GM23338 (cell line): ENCODE measurements around the gene DGCR8. TPM values are rescaled to one million over a fixed set of nuclear protein-coding genes. Genes with fewer than 3 reads are reported as not detected.

Experiments used
- ATAC-seq: fragments of 200-7000 bp; cut with Tn5 transposase; 3 replicates; pipeline ENCODE4 v1.9.1; 2020
- DNase-seq: peaks from one replicate; pipeline ENCODE4 v3.0.0-alpha.2; 2015; ENCODE audit warnings: low spot score
- H2AFZ ChIP-seq: fragments of 200-600 bp; sonication (generic); 2 replicates; pipeline ENCODE4 v1.8.0; 2016; ENCODE audit warnings: antibody characterized with exemption, mild to moderate bottlenecking, moderate library complexity
- H3F3A ChIP-seq: fragments of 200-600 bp; sonication (generic); replicated peaks from 2 replicates; pipeline ENCODE4 v1.8.0; 2017; ENCODE audit warnings: antibody characterized with exemption, mixed run types, low read depth
- H3K27ac ChIP-seq: fragments of 200-600 bp; sonication (generic); 2 replicates; pipeline ENCODE4 v1.6.1; 2016; ENCODE audit warnings: low read depth
- H3K27me3 ChIP-seq: fragments of 200-600 bp; sonication (generic); 2 replicates; pipeline ENCODE4 v1.8.0; 2016; ENCODE audit warnings: mild to moderate bottlenecking, mixed run types, moderate library complexity; ENCODE audit not compliant: insufficient read depth
- H3K36me3 ChIP-seq: fragments of 200-600 bp; sonication (generic); 2 replicates; pipeline ENCODE4 v1.8.0; 2016; ENCODE audit warnings: mild to moderate bottlenecking; ENCODE audit not compliant: insufficient read depth
- H3K4me1 ChIP-seq: fragments of 200-600 bp; sonication (generic); 2 replicates; pipeline ENCODE4 v1.8.0; 2016; ENCODE audit warnings: mild to moderate bottlenecking, moderate library complexity; ENCODE audit not compliant: insufficient read depth
- H3K4me2 ChIP-seq: fragments of 200-600 bp; sonication (generic); 2 replicates; pipeline ENCODE4 v1.7.1; 2017; ENCODE audit warnings: mixed run types
- H3K4me3 ChIP-seq: fragments of 200-600 bp; sonication (generic); 2 replicates; pipeline ENCODE4 v1.6.1; 2016; ENCODE audit warnings: mixed run types
- H3K79me2 ChIP-seq: fragments of 200-600 bp; sonication (generic); replicated peaks from 2 replicates; pipeline ENCODE4 v1.8.0; 2017; ENCODE audit warnings: mild to moderate bottlenecking; ENCODE audit not compliant: insufficient read depth
- H3K9me2 ChIP-seq: fragments of 200-600 bp; sonication (generic); 2 replicates; pipeline ENCODE4 v1.8.0; 2017; ENCODE audit not compliant: insufficient read depth
- H4K20me1 ChIP-seq: fragments of 200-600 bp; sonication (generic); replicated peaks from 2 replicates; pipeline ENCODE4 v1.8.0; 2017; ENCODE audit warnings: mild to moderate bottlenecking; ENCODE audit not compliant: insufficient read depth
- H3K27ac Mint-ChIP-seq: 2 replicates; pipeline ENCODE4 v1.8.0; 2020; ENCODE audit warnings: inconsistent platforms, mild to moderate bottlenecking, moderate library complexity, mixed read lengths
- H3K27me3 Mint-ChIP-seq: 3 replicates; pipeline ENCODE4 v1.8.0; 2022; ENCODE audit warnings: low read depth, mild to moderate bottlenecking, moderate library complexity, mixed read lengths, inconsistent platforms; ENCODE audit not compliant: insufficient read depth, poor library complexity
- H3K36me3 Mint-ChIP-seq: 3 replicates; pipeline ENCODE4 v1.8.0; 2021; ENCODE audit warnings: low read depth, mild to moderate bottlenecking, inconsistent platforms, moderate library complexity, mixed read lengths
- H3K4me1 Mint-ChIP-seq: 3 replicates; pipeline ENCODE4 v1.8.0; 2020; ENCODE audit warnings: mild to moderate bottlenecking, inconsistent platforms, mixed read lengths
- H3K4me3 Mint-ChIP-seq: 3 replicates; pipeline ENCODE4 v1.8.0; 2021; ENCODE audit warnings: moderate library complexity, mild to moderate bottlenecking, inconsistent platforms, mixed read lengths
- H3K9me3 Mint-ChIP-seq: 3 replicates; pipeline ENCODE4 v1.8.0; 2020; ENCODE audit warnings: moderate library complexity, mild to moderate bottlenecking, inconsistent platforms, mixed read lengths
- CREB1 ChIP-seq: fragments of 250-450 bp; sonication (Bioruptor Pico); IDR thresholded peaks from 2 replicates; pipeline ENCODE4 v1.5.0; 2020; ENCODE audit warnings: low read depth, mild to moderate bottlenecking, moderate library complexity
- CTCF ChIP-seq, 2 experiments: fragments of 200-600 bp in 1 of 2; sonication (generic) in 1 of 2; conservative IDR thresholded peaks; 2 replicates each; pipeline versions ENCODE4 v1.5.1 to v1.6.1; 2016 to 2017; ENCODE audit warnings: antibody characterized with exemption in 2 of 2, low read depth in 2 of 2, mild to moderate bottlenecking in 2 of 2, moderate library complexity in 1 of 2
- ETS1 ChIP-seq: IDR thresholded peaks from 2 replicates; pipeline ENCODE4 v1.6.1; 2016; ENCODE audit warnings: antibody characterized with exemption
- EZH2phosphoT487 ChIP-seq: fragments of 200-600 bp; sonication (generic); IDR thresholded peaks from one replicate; pipeline ENCODE4 v1.8.1; 2018; ENCODE audit warnings: antibody characterized with exemption; ENCODE audit not compliant: unreplicated experiment
- JUNB ChIP-seq: IDR thresholded peaks from one replicate; pipeline ENCODE4 v1.6.1; 2016; ENCODE audit warnings: antibody characterized with exemption; ENCODE audit not compliant: unreplicated experiment
- NANOG ChIP-seq: IDR thresholded peaks from 2 replicates; pipeline ENCODE4 v1.6.1; 2016; ENCODE audit warnings: antibody characterized with exemption, borderline replicate concordance
- POLR2AphosphoS5 ChIP-seq: IDR thresholded peaks from 2 replicates; pipeline ENCODE4 v1.6.1; 2016; ENCODE audit warnings: antibody characterized with exemption, low read depth
- REST ChIP-seq: IDR thresholded peaks from one replicate; pipeline ENCODE4 v1.6.1; 2018; ENCODE audit warnings: antibody characterized with exemption; ENCODE audit not compliant: unreplicated experiment
- STAT1 ChIP-seq: IDR thresholded peaks from one replicate; pipeline ENCODE4 v1.6.1; 2016; ENCODE audit warnings: antibody characterized with exemption; ENCODE audit not compliant: unreplicated experiment
- ZNF114 ChIP-seq: fragments of 250-450 bp; sonication (Bioruptor Pico); IDR thresholded peaks from 2 replicates; pipeline ENCODE4 v1.5.0; 2020; ENCODE audit warnings: mild to moderate bottlenecking, moderate library complexity
- ZNF331 ChIP-seq: fragments of 250-450 bp; sonication (Bioruptor Pico); IDR thresholded peaks from 2 replicates; pipeline ENCODE4 v1.5.0; 2020; ENCODE audit warnings: low read depth, mild to moderate bottlenecking, moderate library complexity
- ZNF462 ChIP-seq: fragments of 250-450 bp; sonication (Bioruptor Pico); IDR thresholded peaks from 2 replicates; pipeline ENCODE4 v1.5.0; 2020; ENCODE audit warnings: mild to moderate bottlenecking, moderate library complexity
- polyA plus RNA-seq: library from polyadenylated mRNA; unstranded; fragments of >200 nt; fragmentation: Nextera tagmentation; extraction: Ambion mirVana; gene quantifications from 2 replicates; pipeline ENCODE4 v1.2.1, GENCODE V29; 2016
- total RNA-seq: library from RNA; depleted of rRNA; stranded (reverse); fragments of >200 nt; shearing (Covaris generic); gene quantifications from 2 replicates; pipeline ENCODE4 v1.2.3, GENCODE V29; 2014

DGCR8 gene
- total and polyA plus RNA-seq, 2 experiments from 2014 or later, result 12.2 to 48.9 TPM

- no peak for TF ChIP-seq ETS1
Measured at GRCh38 chr22:20054485-20054884, 25.6 kb upstream of the DGCR8 start (continued).

- H4K20me1 ChIP-seq, result no peaks in the 10 kb centered on the region
- H3F3A ChIP-seq, result 0 out of 2 replicates have a peak, but pooled peaks cover 8% of the 10 kb centered on the region
- Mint-ChIP-seq H3K36me3 (no peaks in the 10 kb centered on the region; the same call in 2 of the 3 replicates), H3K27ac (no peak overlapping the region), H3K4me3 (no peak overlapping the region), H3K27me3 (peaks cover 3% of the 10 kb centered on the region), H3K4me1 (no peaks in the 10 kb centered on the region), H3K9me3 (no peaks in the 10 kb centered on the region)
- no peaks in the 10 kb centered on the region for H3K36me3 ChIP-seq
- no peaks in the 10 kb centered on the region for H3K79me2 ChIP-seq
- ATAC-seq (no peak), DNase-seq (no peak)
- no peak overlapping the region for H3K27ac ChIP-seq
- H3K4me2 ChIP-seq, result no peak overlapping the region
- no peaks in the 10 kb centered on the region for H3K4me1 ChIP-seq
- no peaks in the 10 kb centered on the region for H3K27me3 ChIP-seq
- H3K9me2 ChIP-seq, result no peaks in the 10 kb centered on the region
- no peak overlapping the region for H3K4me3 ChIP-seq
- no peak overlapping the region for H2AFZ ChIP-seq
- TF ChIP-seq REST (no peak), CREB1 (CRISPR knock-in tag) (no peak), POLR2AphosphoS5 (no peak), NANOG (no peak), EZH2phosphoT487 (no peak), ZNF114 (no peak), ZNF331 (CRISPR knock-in tag) (no peak), ETS1 (no peak), JUNB (no peak), ZNF462 (CRISPR knock-in tag) (no peak), STAT1 (no peak), CTCF (conservative IDR thresholded peaks at IDR 0.05; ENCODE audit: low read depth in 2 of 2) (no peak)
Measured at GRCh38 chr22:20055144-20055543, 24.9 kb upstream of the DGCR8 start.
